HepG2 (cell line): ENCODE measurements around the gene STRN3. TPM values are rescaled to one million over a fixed set of nuclear protein-coding genes. Genes with fewer than 3 reads are reported as not detected.

Source experiments
- ATF7-NPFF ChIP-seq: sonication (generic); formaldehyde crosslinking; IDR thresholded peaks from 2 replicates; pipeline ENCODE4 v1.8.1; 2023; ENCODE audit warnings: mild to moderate bottlenecking, low read depth, missing genetic modification reagents, moderate library complexity
- EHMT2 ChIP-seq: fragments of 200-600 bp; sonication (generic); IDR thresholded peaks from 2 replicates; pipeline ENCODE4 v1.7.0; 2017; ENCODE audit warnings: antibody characterized with exemption, low read depth, low read length, borderline replicate concordance
- EP300 ChIP-seq, 3 experiments: sonication (generic) in 1 of 3; formaldehyde crosslinking in 1 of 3; IDR thresholded peaks; 2 replicates each; pipeline versions ENCODE4 v1.5.1 to v1.6.1; 2011 to 2020; ENCODE audit warnings: low read depth in 2 of 3, low read length in 2 of 3, borderline replicate concordance in 1 of 3, improper control_type of control experiment in 1 of 3, mild to moderate bottlenecking in 1 of 3, missing genetic modification reagents in 1 of 3, moderate library complexity in 1 of 3
- FOXC1 ChIP-seq: sonication (generic); formaldehyde crosslinking; IDR thresholded peaks from 2 replicates; pipeline ENCODE4 v1.8.0; 2022; ENCODE audit warnings: mild to moderate bottlenecking, missing genetic modification reagents, borderline replicate concordance
- HNRNPL ChIP-seq: fragments of 200-400 bp; formaldehyde crosslinking; IDR thresholded peaks from 2 replicates; pipeline ENCODE4 v1.6.1; 2017; ENCODE audit warnings: mild to moderate bottlenecking, low read depth, low read length
- JUNB ChIP-seq: sonication (generic); formaldehyde crosslinking; IDR thresholded peaks from 2 replicates; pipeline ENCODE4 v1.8.0; 2022; ENCODE audit warnings: missing genetic modification reagents, mild to moderate bottlenecking, borderline replicate concordance
- KDM3A ChIP-seq: IDR thresholded peaks from 2 replicates; pipeline ENCODE4 v1.6.1; 2018; ENCODE audit warnings: low read depth, missing compliant biosample characterization
- KLF13 ChIP-seq: sonication (generic); formaldehyde crosslinking; IDR thresholded peaks from 2 replicates; pipeline ENCODE4 v1.4.0; 2020; ENCODE audit warnings: mild to moderate bottlenecking, missing genetic modification reagents
- PRPF4 ChIP-seq: fragments of 200-400 bp; formaldehyde crosslinking; IDR thresholded peaks from 2 replicates; pipeline ENCODE4 v1.6.1; 2016; ENCODE audit warnings: low read length, low read depth; ENCODE audit not compliant: poor library complexity, severe bottlenecking
- SAFB2 ChIP-seq: sonication (generic); formaldehyde crosslinking; IDR thresholded peaks from 2 replicates; pipeline ENCODE4 v1.5.1; 2020; ENCODE audit warnings: missing genetic modification reagents, low read depth, mild to moderate bottlenecking, borderline replicate concordance
- SP4 ChIP-seq: sonication (generic); formaldehyde crosslinking; IDR thresholded peaks from 2 replicates; pipeline ENCODE4 v1.8.1; 2023; ENCODE audit warnings: mild to moderate bottlenecking, missing genetic modification reagents
- SUZ12 ChIP-seq: fragments of 150-350 bp; IDR thresholded peaks from 2 replicates; pipeline ENCODE4 v1.6.1; 2014; ENCODE audit warnings: low read depth, low read length
- WIZ ChIP-seq: sonication (generic); formaldehyde crosslinking; IDR thresholded peaks from 2 replicates; pipeline ENCODE4 v1.5.1; 2020; ENCODE audit warnings: mild to moderate bottlenecking, missing genetic modification reagents
- ZMAT3 ChIP-seq: sonication (generic); formaldehyde crosslinking; conservative IDR thresholded peaks from 2 replicates; pipeline ENCODE4 v1.7.0; 2021; ENCODE audit warnings: missing genetic modification reagents
- ZNF484 ChIP-seq: sonication (generic); formaldehyde crosslinking; IDR thresholded peaks from 2 replicates; pipeline ENCODE4 v1.5.1; 2020; ENCODE audit warnings: mild to moderate bottlenecking, low read depth, missing genetic modification reagents, borderline replicate concordance
- ZNF614 ChIP-seq: IDR thresholded peaks from 2 replicates; pipeline ENCODE4 v1.6.1; 2018; ENCODE audit warnings: missing biosample characterization, missing genetic modification reagents, inconsistent platforms, borderline replicate concordance
- ZNF709 ChIP-seq: sonication (generic); formaldehyde crosslinking; IDR thresholded peaks from 2 replicates; pipeline ENCODE4 v1.5.0; 2020; ENCODE audit warnings: mild to moderate bottlenecking, missing genetic modification reagents
- polyA plus RNA-seq, 8 experiments: library from polyadenylated mRNA; depleted of rRNA in 3 of 8; stranded (reverse) in 7 of 8; unstranded in 1 of 8; fragments of >200 nt; fragmentation: Illumina TruSeq in 4 of 8; extraction: Trizol in 4 of 8; gene quantifications; 2 replicates each; pipeline versions ENCODE4 v1.2.1 to v1.2.3, GENCODE V29; 2011 to 2016; ENCODE audit warnings: low read depth in 4 of 8, missing spikeins in 1 of 8, mixed read lengths in 1 of 8; ENCODE audit not compliant: insufficient read depth in 1 of 8
- total RNA-seq, 5 experiments: library from RNA; depleted of rRNA; stranded (reverse); fragments of >200 nt; fragmentation: Illumina TruSeq; extraction: Trizol; gene quantifications; 2 replicates each; pipeline ENCODE4 v1.2.3, GENCODE V29; 2016; ENCODE audit warnings: low read depth in 1 of 5
- TF ChIP-seq, protein P1 (sequence below): sonication (generic); formaldehyde crosslinking; IDR thresholded peaks from 2 replicates; pipeline ENCODE4 v1.4.0; 2020; ENCODE audit warnings: mild to moderate bottlenecking, low read depth, missing genetic modification reagents
- TF ChIP-seq, protein P2 (sequence below): sonication (generic); formaldehyde crosslinking; IDR thresholded peaks from 2 replicates; pipeline ENCODE4 v1.5.1; 2020; ENCODE audit warnings: missing genetic modification reagents, mild to moderate bottlenecking, borderline replicate concordance
- TF ChIP-seq, protein P3 (sequence below): sonication (generic); formaldehyde crosslinking; IDR thresholded peaks from 2 replicates; pipeline ENCODE4 v1.5.1; 2020; ENCODE audit warnings: mild to moderate bottlenecking, missing genetic modification reagents, borderline replicate concordance

Gene STRN3
- total and polyA plus RNA-seq, 2 of the 13 experiments (the other 11 are each of a cell fraction or from before 2014, with no cell fraction given), result 49.4 to 123 TPM

DNA sequence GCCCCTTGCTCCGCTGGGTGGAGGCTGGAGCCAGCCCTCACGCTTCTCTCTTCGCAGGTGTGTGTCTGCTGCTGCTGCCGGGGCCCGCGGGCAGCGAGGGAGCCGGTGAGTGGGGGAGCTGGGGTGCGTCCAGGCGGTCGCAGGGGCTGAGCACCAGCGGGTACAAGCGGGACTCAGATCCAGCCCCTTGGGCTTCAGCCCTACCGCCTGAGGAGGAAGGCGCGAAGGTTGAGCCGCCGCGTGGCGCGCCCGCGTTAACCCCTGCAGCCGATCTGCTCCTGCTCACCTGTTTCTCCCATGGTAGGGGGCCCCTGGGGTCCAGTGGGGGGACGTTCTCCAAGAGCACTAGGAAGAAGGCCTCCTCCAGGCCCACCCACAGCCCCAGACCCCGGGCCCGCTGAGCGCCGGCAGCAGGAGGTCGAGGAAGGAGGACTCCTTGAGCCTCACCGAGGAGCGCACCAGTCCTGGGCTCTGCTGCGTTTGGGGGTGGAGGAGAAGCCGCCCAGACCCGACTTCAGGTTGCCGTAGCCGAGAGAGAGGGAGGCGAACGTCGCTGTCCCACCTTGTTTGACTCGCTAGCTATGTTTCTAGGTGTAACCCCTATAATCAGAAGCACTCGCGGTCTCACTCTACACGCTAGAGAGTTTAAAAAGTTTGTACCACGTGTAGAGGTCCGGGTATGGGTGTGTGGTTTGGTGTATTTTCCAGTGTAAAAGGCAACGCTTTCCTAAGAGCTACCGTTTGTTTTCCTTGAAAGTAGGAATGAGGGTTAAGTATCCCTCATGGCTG lies 151.0 kb downstream of the STRN3 start (continued):
- TF ChIP-seq, protein P1, sequence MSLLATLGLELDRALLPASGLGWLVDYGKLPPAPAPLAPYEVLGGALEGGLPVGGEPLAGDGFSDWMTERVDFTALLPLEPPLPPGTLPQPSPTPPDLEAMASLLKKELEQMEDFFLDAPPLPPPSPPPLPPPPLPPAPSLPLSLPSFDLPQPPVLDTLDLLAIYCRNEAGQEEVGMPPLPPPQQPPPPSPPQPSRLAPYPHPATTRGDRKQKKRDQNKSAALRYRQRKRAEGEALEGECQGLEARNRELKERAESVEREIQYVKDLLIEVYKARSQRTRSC (CRISPR knock-in tag), result no peak
- TF ChIP-seq HNRNPL (0 out of 2 replicates have a peak, but pooled peaks have one; percentile 17), SAFB2 (CRISPR knock-in tag) (0 out of 2 replicates have a peak, but pooled peaks have one; percentile 12), JUNB (CRISPR knock-in tag) (peak; percentile 45; the same call in 1 of the 2 replicates), ZNF709 (CRISPR knock-in tag) (0 out of 2 replicates have a peak, but pooled peaks have one; percentile 0), SUZ12 (no peak), KDM3A (peak; percentile 7; the same call in 1 of the 2 replicates), ATF7-NPFF (no peak), EP300 (IDR thresholded peaks at IDR 0.05; ENCODE audit: low read depth in 2 of 2, low read length in 2 of 2) (no peak), EP300 (CRISPR knock-in tag; IDR thresholded peaks at IDR 0.05; ENCODE audit: borderline replicate concordance) (0 out of 2 replicates have a peak, but pooled peaks have one; percentile 16), ZMAT3 (CRISPR knock-in tag) (no peak), WIZ (CRISPR knock-in tag) (peak; percentile 81), KLF13 (CRISPR knock-in tag) (no peak), SP4 (CRISPR knock-in tag) (0 out of 2 replicates have a peak, but pooled peaks have one; percentile 39), PRPF4 (peak; percentile 17), ZNF614 (CRISPR knock-in tag) (peak; percentile 27; the same call in 1 of the 2 replicates), ZNF484 (CRISPR knock-in tag) (0 out of 2 replicates have a peak, but pooled peaks have one; percentile 78), EHMT2 (0 out of 2 replicates have a peak, but pooled peaks have one; percentile 10), FOXC1 (CRISPR knock-in tag) (peak; percentile 90; the same call in 1 of the 2 replicates)
- TF ChIP-seq, protein P2, sequence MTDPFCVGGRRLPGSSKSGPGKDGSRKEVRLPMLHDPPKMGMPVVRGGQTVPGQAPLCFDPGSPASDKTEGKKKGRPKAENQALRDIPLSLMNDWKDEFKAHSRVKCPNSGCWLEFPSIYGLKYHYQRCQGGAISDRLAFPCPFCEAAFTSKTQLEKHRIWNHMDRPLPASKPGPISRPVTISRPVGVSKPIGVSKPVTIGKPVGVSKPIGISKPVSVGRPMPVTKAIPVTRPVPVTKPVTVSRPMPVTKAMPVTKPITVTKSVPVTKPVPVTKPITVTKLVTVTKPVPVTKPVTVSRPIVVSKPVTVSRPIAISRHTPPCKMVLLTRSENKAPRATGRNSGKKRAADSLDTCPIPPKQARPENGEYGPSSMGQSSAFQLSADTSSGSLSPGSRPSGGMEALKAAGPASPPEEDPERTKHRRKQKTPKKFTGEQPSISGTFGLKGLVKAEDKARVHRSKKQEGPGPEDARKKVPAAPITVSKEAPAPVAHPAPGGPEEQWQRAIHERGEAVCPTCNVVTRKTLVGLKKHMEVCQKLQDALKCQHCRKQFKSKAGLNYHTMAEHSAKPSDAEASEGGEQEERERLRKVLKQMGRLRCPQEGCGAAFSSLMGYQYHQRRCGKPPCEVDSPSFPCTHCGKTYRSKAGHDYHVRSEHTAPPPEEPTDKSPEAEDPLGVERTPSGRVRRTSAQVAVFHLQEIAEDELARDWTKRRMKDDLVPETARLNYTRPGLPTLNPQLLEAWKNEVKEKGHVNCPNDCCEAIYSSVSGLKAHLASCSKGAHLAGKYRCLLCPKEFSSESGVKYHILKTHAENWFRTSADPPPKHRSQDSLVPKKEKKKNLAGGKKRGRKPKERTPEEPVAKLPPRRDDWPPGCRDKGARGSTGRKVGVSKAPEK (CRISPR knock-in tag), result peak; percentile 79; the same call in 1 of the 2 replicates
- TF ChIP-seq, protein P3, sequence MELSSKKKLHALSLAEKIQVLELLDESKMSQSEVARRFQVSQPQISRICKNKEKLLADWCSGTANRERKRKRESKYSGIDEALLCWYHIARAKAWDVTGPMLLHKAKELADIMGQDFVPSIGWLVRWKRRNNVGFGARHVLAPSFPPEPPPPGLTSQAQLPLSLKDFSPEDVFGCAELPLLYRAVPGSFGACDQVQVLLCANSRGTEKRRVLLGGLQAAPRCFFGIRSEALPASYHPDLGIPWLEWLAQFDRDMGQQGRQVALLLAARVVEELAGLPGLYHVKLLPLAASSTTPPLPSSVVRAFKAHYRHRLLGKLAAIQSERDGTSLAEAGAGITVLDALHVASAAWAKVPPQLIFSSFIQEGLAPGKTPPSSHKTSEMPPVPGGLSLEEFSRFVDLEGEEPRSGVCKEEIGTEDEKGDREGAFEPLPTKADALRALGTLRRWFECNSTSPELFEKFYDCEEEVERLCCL (CRISPR knock-in tag), result peak; percentile 70; the same call in 1 of the 2 replicates
